ENCODE measurements around the gene RACK1. TPM values are rescaled to one million over a fixed set of nuclear protein-coding genes. Genes with fewer than 3 reads are reported as not detected.
A peak's percentile ranks its signal among the peaks of the same experiment; 100 is the strongest.

Gene RACK1
- total and polyA plus RNA-seq, 4 experiments from 2014 or later: 1,956 to 2,145 (median 2,033) TPM

GRCh38 chr5:181223729-181224389, 19.8 kb downstream of the RACK1 start:
- Mint-ChIP-seq H3K4me1 (peaks cover 30 to 72% (median 50%) of the 10 kb centered on the region in 4 donors), H3K27ac (peak overlapping the region; percentile 98 to 100 (median 99)), H3K27me3 (peaks cover 0 to 16% of the 10 kb centered on the region in 2 donors), H3K4me3 (peak overlapping the region; percentile 90 to 99 (median 97)), H3K36me3 (peaks cover 0 to 40% of the 10 kb centered on the region in 2 donors), H3K9me3 (peaks cover 0 to 35% (median 4%) of the 10 kb centered on the region in 8 donors)
- peaks cover 52% of the 10 kb centered on the region for H3K4me1 ChIP-seq (ENCODE audit: insufficient read depth, low read length)
- no peaks in the 10 kb centered on the region for H3K9me3 ChIP-seq (ENCODE audit: control insufficient read depth in 1 of 2, low read length in 2 of 2)
- H3K27ac ChIP-seq (ENCODE audit: low read depth, low read length): peak overlapping the region; percentile 97
- peak overlapping the region; percentile 62 to 90 for H3K4me3 ChIP-seq (ENCODE audit: low read length in 2 of 2)
- no peaks in the 10 kb centered on the region for H3K36me3 ChIP-seq (ENCODE audit: insufficient read depth, low read length)
- peak in 1 of 5 donors; percentile 81 for DNase-seq
- CTCF ChIA-PET (ENCODE audit: partially characterized antibody): interaction anchor here (0.9 to 2.6 kb wide), 8 partner anchors 17 to 40 kb away, joined by 3 to 28 read pairs (median 6); partner anchors contain the start of genes RACK1 and TRIM52
- H3K27me3 ChIP-seq (ENCODE audit: insufficient read depth, low read length): no peaks in the 10 kb centered on the region
- intact Hi-C loops (cut with micrococcal nuclease): loop anchor here (1.0 to 2.0 kb wide), 6 partner anchors 19 to 421 kb away; partner anchors contain the start of genes MGAT1, RACK1, TRIM52 and ZFP62
- POLR2A ChIA-PET (ENCODE audit: partially characterized antibody): interaction anchor here (0.8 to 9.4 kb wide), 13 partner anchors 10 to 420 kb away, joined by 3 to 375 read pairs (median 11); partner anchors contain the start of genes RACK1, TRIM52 and TRIM7

DNA sequence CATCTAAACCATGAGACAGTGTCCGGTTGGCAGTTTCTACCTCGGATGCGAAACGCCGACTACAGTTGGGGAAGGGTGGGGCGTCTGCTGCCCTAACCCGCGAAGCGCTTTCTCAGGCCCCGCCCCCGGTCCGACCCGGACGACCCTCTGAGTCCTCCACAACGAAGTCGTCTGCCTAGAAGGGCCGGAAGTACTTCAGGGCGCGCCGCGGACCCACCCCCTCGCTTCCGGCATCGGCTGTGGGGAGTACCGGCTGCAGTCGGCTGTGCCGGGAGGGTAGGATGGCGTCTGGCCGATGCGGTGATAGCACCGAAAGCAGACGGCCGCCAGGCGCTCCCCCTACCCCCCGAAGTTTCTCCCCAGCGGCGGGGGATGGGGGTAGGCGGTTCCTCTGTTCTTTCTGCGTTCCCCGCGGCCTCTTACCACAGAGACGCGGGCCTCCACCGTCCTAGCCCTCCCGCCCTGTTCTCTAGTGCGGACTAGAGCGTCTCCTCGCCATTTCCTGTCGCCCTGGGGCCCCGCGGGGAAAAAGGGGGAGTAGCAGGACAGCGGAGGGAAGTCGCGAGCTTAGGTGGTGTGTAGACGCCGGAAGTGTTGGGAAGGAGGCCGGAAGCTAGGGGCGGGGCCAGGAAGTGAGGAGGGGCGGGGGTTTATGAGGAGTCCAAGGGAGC, 20.5 kb downstream of the RACK1 start, which contains the start of gene TRIM41:
TRIM41 (plus strand) TSS at position 224 of the 671 bp plus-strand sequence. CDS start 719 bp downstream, outside the sequence.
- Histone ChIP-seq H3K4me3 (ENCODE audit: low read length in 2 of 2) (peak within 1 kb of the TSS; percentile 62 to 90), H3K9me3 (ENCODE audit: control insufficient read depth in 1 of 2, low read length in 2 of 2) (no peaks in the 10 kb centered on the region), H3K4me1 (ENCODE audit: insufficient read depth, low read length) (peaks cover 52% of the 10 kb centered on the region), H3K27me3 (ENCODE audit: insufficient read depth, low read length) (no peaks in the 10 kb centered on the region), H3K27ac (ENCODE audit: low read depth, low read length) (peak within 1 kb of the TSS; percentile 97), H3K36me3 (ENCODE audit: insufficient read depth, low read length) (no peaks in the 10 kb centered on the region)
- H3K27ac Mint-ChIP-seq: peak within 1 kb of the TSS; percentile 98 to 100 (median 99)
- H3K4me3 Mint-ChIP-seq: peak within 1 kb of the TSS; percentile 90 to 99 (median 97)
- ChIA-PET POLR2A (ENCODE audit: partially characterized antibody) (interaction anchor here (0.8 to 9.4 kb wide), 16 partner anchors 9 to 420 kb away, joined by 3 to 375 read pairs (median 8); partner anchors contain the start of genes RACK1, TRIM52 and TRIM7), CTCF (ENCODE audit: partially characterized antibody) (interaction anchor here (1.2 to 2.6 kb wide), 7 partner anchors 16 to 39 kb away, joined by 3 to 28 read pairs (median 10); partner anchors contain the start of gene TRIM52)
- intact Hi-C loops (cut with micrococcal nuclease): loop anchor here (1.0 to 2.0 kb wide), 6 partner anchors 20 to 420 kb away; partner anchors contain the start of genes MGAT1, RACK1, TRIM52 and ZFP62
- peaks cover 0 to 42% of the 10 kb centered on the region in 2 donors for H3K36me3 Mint-ChIP-seq
- peaks cover 32 to 75% (median 52%) of the 10 kb centered on the region in 4 donors for H3K4me1 Mint-ChIP-seq
- H3K9me3 Mint-ChIP-seq: peaks cover 0 to 40% (median 4%) of the 10 kb centered on the region in 8 donors
- DNase-seq: peak; percentile 97 to 98 (median 97)
- H3K27me3 Mint-ChIP-seq: peaks cover 0 to 18% of the 10 kb centered on the region in 2 donors

DNA sequence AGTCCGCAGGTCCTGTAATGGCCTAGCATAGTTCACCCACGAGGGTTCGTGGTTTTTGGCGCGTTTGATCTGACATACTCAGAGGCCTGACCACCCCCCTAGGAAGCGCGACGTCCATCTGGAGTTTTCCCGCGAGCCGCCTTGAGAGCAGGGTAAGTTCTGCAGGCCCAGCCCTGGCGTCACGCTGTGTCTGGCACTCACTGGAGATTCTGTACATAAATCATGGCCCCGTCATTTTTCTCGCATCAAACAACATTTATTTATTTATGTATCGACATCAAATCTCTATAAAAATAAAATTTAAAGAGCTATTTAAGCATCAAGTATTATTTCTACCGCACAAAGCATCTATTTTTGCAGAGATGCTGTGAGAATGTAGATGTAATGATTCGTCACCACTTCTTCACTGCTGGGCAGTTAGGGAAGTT, 21.1 kb downstream of the RACK1 start:
- peaks cover 56% of the 10 kb centered on the region for H3K4me1 ChIP-seq (ENCODE audit: insufficient read depth, low read length)
- Mint-ChIP-seq H3K36me3 (peaks cover 0 to 47% of the 10 kb centered on the region in 2 donors), H3K9me3 (peaks cover 0 to 45% (median 4%) of the 10 kb centered on the region in 8 donors), H3K27ac (peak overlapping the region; percentile 98 to 100 (median 99)), H3K4me3 (peak overlapping the region; percentile 90 to 99 (median 97)), H3K27me3 (peaks cover 0 to 23% of the 10 kb centered on the region in 2 donors), H3K4me1 (peaks cover 35 to 81% (median 56%) of the 10 kb centered on the region in 4 donors)
- CTCF ChIA-PET (ENCODE audit: partially characterized antibody): interaction anchor here (1.5 to 2.6 kb wide), 5 partner anchors 15 to 38 kb away, joined by 3 to 28 read pairs (median 13); partner anchors contain the start of gene TRIM52
- no peak for DNase-seq
- intact Hi-C loops (cut with micrococcal nuclease): loop anchor here (1.0 to 2.0 kb wide), 7 partner anchors 15 to 420 kb away; partner anchors contain the start of genes MGAT1, RACK1, TRIM52 and ZFP62
- POLR2A ChIA-PET (ENCODE audit: partially characterized antibody): interaction anchor here (1.1 to 9.4 kb wide), 12 partner anchors 9 to 419 kb away, joined by 3 to 375 read pairs (median 10); partner anchors contain the start of genes RACK1, TRIM52 and TRIM7
- peak overlapping the region; percentile 97 for H3K27ac ChIP-seq (ENCODE audit: low read depth, low read length)
- H3K4me3 ChIP-seq (ENCODE audit: low read length in 2 of 2): peak overlapping the region; percentile 62 to 90
- no peaks in the 10 kb centered on the region for H3K27me3 ChIP-seq (ENCODE audit: insufficient read depth, low read length)
- H3K36me3 ChIP-seq (ENCODE audit: insufficient read depth, low read length): no peaks in the 10 kb centered on the region
- no peaks in the 10 kb centered on the region for H3K9me3 ChIP-seq (ENCODE audit: control insufficient read depth in 1 of 2, low read length in 2 of 2)

GRCh38 chr5:181221792-181222629, 21.7 kb downstream of the RACK1 start:
- Histone ChIP-seq H3K9me3 (ENCODE audit: control insufficient read depth in 1 of 2, low read length in 2 of 2) (no peaks in the 10 kb centered on the region), H3K27ac (ENCODE audit: low read depth, low read length) (peak overlapping the region; percentile 97), H3K36me3 (ENCODE audit: insufficient read depth, low read length) (no peaks in the 10 kb centered on the region), H3K27me3 (ENCODE audit: insufficient read depth, low read length) (no peaks in the 10 kb centered on the region), H3K4me3 (ENCODE audit: low read length in 2 of 2) (peak overlapping the region; percentile 62 to 90), H3K4me1 (ENCODE audit: insufficient read depth, low read length) (peaks cover 59% of the 10 kb centered on the region)
- peaks cover 0 to 24% of the 10 kb centered on the region in 2 donors for H3K27me3 Mint-ChIP-seq
- H3K4me1 Mint-ChIP-seq: peaks cover 38 to 87% (median 57%) of the 10 kb centered on the region in 4 donors
- ChIA-PET CTCF (ENCODE audit: partially characterized antibody) (interaction anchor here (1.5 to 2.6 kb wide), 5 partner anchors 15 to 39 kb away, joined by 3 to 28 read pairs (median 13); partner anchors contain the start of gene TRIM52), POLR2A (ENCODE audit: partially characterized antibody) (interaction anchor here (1.1 to 9.4 kb wide), 12 partner anchors 8 to 418 kb away, joined by 3 to 375 read pairs (median 10); partner anchors contain the start of genes RACK1, TRIM52 and TRIM7)
- peak; percentile 93 to 97 (median 95) for DNase-seq
- peaks cover 0 to 53% of the 10 kb centered on the region in 2 donors for H3K36me3 Mint-ChIP-seq
- peak overlapping the region; percentile 90 to 99 (median 97) for H3K4me3 Mint-ChIP-seq
- H3K27ac Mint-ChIP-seq: peak overlapping the region; percentile 98 to 100 (median 99)
- intact Hi-C loops (cut with micrococcal nuclease): loop anchor here (1.0 to 2.0 kb wide), 3 partner anchors 15 to 419 kb away; partner anchors contain the start of genes MGAT1 and ZFP62
- H3K9me3 Mint-ChIP-seq: peaks cover 0 to 48% (median 4%) of the 10 kb centered on the region in 8 donors

DNA sequence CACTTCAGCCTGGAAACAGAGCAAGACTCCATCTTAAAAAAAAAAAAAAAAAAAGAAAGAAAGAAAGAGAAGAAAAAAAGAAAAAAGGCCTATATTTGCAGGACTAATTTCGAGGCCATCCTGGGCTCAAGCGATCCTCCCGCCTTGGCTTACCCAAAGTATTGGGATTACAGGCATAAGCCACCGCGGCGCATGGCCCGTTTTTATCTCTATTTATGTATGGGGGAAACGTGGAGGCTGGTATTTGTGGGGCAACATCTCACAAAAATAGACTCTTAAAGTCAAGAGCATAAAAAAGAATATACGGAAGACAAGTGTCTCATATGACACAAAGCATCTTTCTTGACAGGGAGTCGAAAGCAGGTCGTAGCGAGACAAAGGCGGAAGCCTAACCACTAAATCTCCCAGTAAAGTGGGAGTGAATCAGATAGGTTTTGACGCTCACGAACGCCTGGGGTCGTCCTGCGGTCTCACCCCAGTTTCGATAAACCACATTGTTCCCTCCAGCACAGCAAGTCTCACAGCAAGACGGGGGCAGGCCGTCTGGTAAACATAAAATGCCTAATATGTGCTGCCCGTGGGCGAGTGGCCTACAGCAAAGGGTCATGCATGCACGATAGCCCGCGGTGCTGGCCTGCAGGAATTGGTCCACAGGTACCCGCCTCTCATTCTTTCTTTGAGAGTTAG, 22.5 kb downstream of the RACK1 start:
- DNase-seq: peak; percentile 72 to 85 (median 75)
- Histone ChIP-seq H3K27ac (ENCODE audit: low read depth, low read length) (peak overlapping the region; percentile 97), H3K4me1 (ENCODE audit: insufficient read depth, low read length) (peaks cover 60% of the 10 kb centered on the region), H3K36me3 (ENCODE audit: insufficient read depth, low read length) (no peaks in the 10 kb centered on the region), H3K27me3 (ENCODE audit: insufficient read depth, low read length) (no peaks in the 10 kb centered on the region), H3K9me3 (ENCODE audit: control insufficient read depth in 1 of 2, low read length in 2 of 2) (no peaks in the 10 kb centered on the region), H3K4me3 (ENCODE audit: low read length in 2 of 2) (peak overlapping the region; percentile 33 to 34)
- ChIA-PET CTCF (ENCODE audit: partially characterized antibody) (interaction anchor here (1.5 to 2.6 kb wide), 5 partner anchors 14 to 40 kb away, joined by 3 to 28 read pairs (median 13); partner anchors contain the start of gene TRIM52), POLR2A (ENCODE audit: partially characterized antibody) (interaction anchor here (2.2 to 9.4 kb wide), 7 partner anchors 7 to 40 kb away, joined by 7 to 375 read pairs (median 131); partner anchors contain the start of genes RACK1, TRIM52 and TRIM7)
- H3K27ac Mint-ChIP-seq: peak overlapping the region; percentile 98 to 100 (median 99)
- peaks cover 0 to 24% of the 10 kb centered on the region in 2 donors for H3K27me3 Mint-ChIP-seq
- peaks cover 0 to 48% (median 4%) of the 10 kb centered on the region in 8 donors for H3K9me3 Mint-ChIP-seq
- peaks cover 39 to 88% (median 57%) of the 10 kb centered on the region in 4 donors for H3K4me1 Mint-ChIP-seq
- peaks cover 0 to 52% of the 10 kb centered on the region in 2 donors for H3K36me3 Mint-ChIP-seq
- intact Hi-C loops (cut with micrococcal nuclease): no loop called here
- peak overlapping the region; percentile 90 to 99 (median 97) for H3K4me3 Mint-ChIP-seq

Measured in CD4-positive, alpha-beta memory T cell (primary cell).